Fibroblast of upper back skin (primary cell): ENCODE data around the gene KLRF1.
"Not testable (repeated sequence)": the region's sequence is repeated elsewhere in the genome, so short reads cannot be mapped to it uniquely, and the experiment has no call there.

Experiments used
- DNase-seq: peaks from one replicate; pipeline ENCODE4 v3.0.0-alpha.2; 2013

The KLRF1 gene

GRCh38 chr12:9872162-9872561 is 44.9 kb downstream of the KLRF1 start:
- DNase-seq, result no peak

DNA sequence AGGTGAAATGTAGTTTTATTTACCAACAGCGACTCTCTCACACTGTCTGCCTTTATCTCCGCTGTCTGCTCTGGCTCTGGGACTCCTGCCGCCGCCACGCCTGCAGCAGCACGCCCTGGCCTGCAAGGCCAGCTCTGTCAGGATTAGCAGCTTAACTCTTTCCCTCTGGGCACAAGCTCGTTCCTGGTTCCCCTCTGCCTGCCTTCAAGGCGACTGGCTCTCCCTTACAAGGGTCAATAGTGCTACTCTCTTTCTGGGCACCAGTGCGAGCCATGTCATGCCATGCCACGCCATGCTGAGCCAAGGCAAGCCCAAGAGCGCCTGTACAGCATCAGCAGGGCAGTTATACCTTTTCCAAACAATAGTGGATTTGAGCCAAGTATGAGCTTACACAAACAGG is 45.5 kb downstream of the KLRF1 start:
- DNase-seq, result no peak

DNA sequence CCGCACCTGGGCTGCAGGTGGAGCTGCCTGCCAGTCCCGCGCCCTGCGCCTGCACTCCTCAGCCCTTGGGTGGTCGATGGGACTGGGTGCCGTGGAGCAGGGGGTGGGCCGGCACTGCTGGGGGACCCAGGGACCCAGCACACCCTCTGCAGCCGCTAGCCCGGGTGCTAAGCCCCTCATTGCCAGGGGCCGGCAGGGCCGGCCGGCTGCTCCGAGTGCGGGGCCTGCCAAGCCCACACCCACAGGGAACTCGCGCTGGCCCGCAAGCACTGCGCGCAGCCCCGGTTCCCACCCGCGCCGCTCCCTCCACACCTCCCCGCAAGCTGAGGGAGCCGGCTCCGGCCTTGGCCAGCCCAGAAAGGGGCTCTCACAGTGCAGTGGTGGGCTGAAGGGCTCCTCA is 48.8 kb downstream of the KLRF1 start:
- not testable (repeated sequence) for DNase-seq

GRCh38 chr12:9880532-9881078 is 53.3 kb downstream of the KLRF1 start:
- no peak for DNase-seq

DNA sequence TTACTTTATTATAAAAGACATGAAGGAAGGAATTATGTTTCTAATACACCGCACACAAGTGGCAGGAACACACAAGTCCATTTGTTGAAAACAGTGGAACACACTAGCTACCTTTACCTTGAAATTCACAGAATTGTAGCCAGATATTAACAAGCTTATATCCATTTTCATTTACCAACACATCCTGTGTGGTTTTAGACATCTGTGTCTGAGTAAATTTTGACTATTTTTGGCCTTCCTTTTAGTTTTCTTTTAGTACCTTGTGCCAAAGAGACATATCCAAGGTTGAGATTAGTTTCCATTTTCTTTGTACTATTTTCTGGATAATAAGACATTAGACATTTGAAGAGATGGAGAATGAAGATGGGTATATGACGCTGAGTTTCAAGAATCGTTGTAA is 54.0 kb downstream of the KLRF1 start, which contains the start of gene KLRF2:
KLRF2 (plus strand) TSS at position 244 of the 400 bp plus-strand sequence; CDS start at position 351, 107 bp downstream.
- no peak for DNase-seq

GRCh38 chr12:9881988-9882387 is 54.7 kb downstream of the KLRF1 start:
- no peak for DNase-seq

- no peak for DNase-seq
Measured at GRCh38 chr12:9883175-9883574, 55.9 kb downstream of the KLRF1 start.

DNA sequence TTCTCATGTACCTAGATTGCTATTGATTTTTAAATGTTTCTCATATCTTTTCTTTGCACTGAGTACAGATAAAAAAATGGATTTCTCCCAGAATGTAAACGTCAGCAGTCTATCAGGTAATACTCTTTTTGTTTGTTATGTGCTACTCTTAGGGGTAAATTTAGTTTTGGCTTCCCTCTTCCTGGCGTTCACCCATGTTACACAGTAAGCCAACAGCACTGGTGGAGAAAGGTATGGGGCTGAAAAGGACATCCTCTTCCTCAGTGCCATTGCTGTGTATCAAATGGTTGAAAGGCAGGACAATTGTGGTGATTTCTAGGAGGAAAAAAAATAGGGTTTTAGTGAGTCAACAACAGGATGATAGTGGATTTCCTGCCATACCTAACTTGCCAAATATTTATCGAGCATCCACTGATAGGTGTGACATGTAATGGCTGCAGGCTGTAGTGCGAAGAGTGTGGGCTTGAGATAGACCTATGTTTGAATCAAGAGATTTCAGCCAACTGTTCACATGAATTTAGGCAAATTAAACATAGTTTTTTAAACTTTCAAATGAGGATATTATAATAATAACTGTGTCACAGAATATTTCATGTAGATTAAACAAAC is 61.5 kb downstream of the KLRF1 start:
- DNase-seq, result no peak
